H9 (cell line): Measurements from ENCODE around the gene NBL1. TPM values are rescaled to one million over a fixed set of nuclear protein-coding genes. Genes with fewer than 3 reads are reported as not detected.

Source experiments
- DNase-seq: peaks from one replicate; pipeline ENCODE4 v3.0.0-alpha.2; 2017
- H2AFZ ChIP-seq: one replicate; pipeline ENCODE4 v1.6.1; 2013; ENCODE audit warnings: mild to moderate bottlenecking, low read length, control low read depth, moderate library complexity
- H2AK5ac ChIP-seq: 2 replicates; pipeline ENCODE4 v1.6.1; 2013; ENCODE audit warnings: low read length, control low read depth, mixed read lengths; ENCODE audit not compliant: insufficient read length
- H2BK120ac ChIP-seq: one replicate; pipeline ENCODE4 v1.6.1; 2013; ENCODE audit warnings: low read depth, mild to moderate bottlenecking, low read length, control low read depth, inconsistent platforms; ENCODE audit not compliant: poor library complexity, severe bottlenecking
- H2BK12ac ChIP-seq: 2 replicates; pipeline ENCODE4 v1.6.1; 2013; ENCODE audit warnings: low read length, control low read depth, mixed read lengths, low read depth; ENCODE audit not compliant: insufficient read length
- H2BK15ac ChIP-seq: 2 replicates; pipeline ENCODE4 v1.6.1; 2013; ENCODE audit warnings: low read depth, low read length, control low read depth
- H2BK20ac ChIP-seq: one replicate; pipeline ENCODE4 v1.6.1; 2013; ENCODE audit warnings: low read depth, mild to moderate bottlenecking, low read length, control low read depth, inconsistent platforms; ENCODE audit not compliant: poor library complexity, severe bottlenecking
- H2BK5ac ChIP-seq: 2 replicates; pipeline ENCODE4 v1.6.1; 2013; ENCODE audit warnings: low read length, control low read depth, mixed read lengths; ENCODE audit not compliant: insufficient read length
- H3K14ac ChIP-seq: 2 replicates; pipeline ENCODE4 v1.6.1; 2013; ENCODE audit warnings: low read length, control low read depth; ENCODE audit not compliant: insufficient read depth
- H3K18ac ChIP-seq: 2 replicates; pipeline ENCODE4 v1.6.1; 2013; ENCODE audit warnings: low read depth, mild to moderate bottlenecking, mixed read lengths, low read length, control low read depth; ENCODE audit not compliant: insufficient read length
- H3K23ac ChIP-seq: 2 replicates; pipeline ENCODE4 v1.6.1; 2013; ENCODE audit warnings: low read length, control low read depth, mixed read lengths, low read depth; ENCODE audit not compliant: insufficient read length
- H3K23me2 ChIP-seq: 2 replicates; pipeline ENCODE4 v1.6.1; 2013; ENCODE audit warnings: low read depth, mild to moderate bottlenecking, mixed read lengths, low read length, control low read depth; ENCODE audit not compliant: insufficient read length, poor library complexity, severe bottlenecking
- H3K27ac ChIP-seq: 2 replicates; pipeline ENCODE4 v1.5.1; 2013; ENCODE audit warnings: low read length, control low read depth, mixed read lengths, low read depth; ENCODE audit not compliant: insufficient read length
- H3K27me3 ChIP-seq: 2 replicates; pipeline ENCODE4 v1.6.1; 2013; ENCODE audit warnings: low read length, control low read depth, inconsistent platforms; ENCODE audit not compliant: insufficient read depth
- H3K4ac ChIP-seq: 2 replicates; pipeline ENCODE4 v1.6.1; 2013; ENCODE audit warnings: low read depth, mild to moderate bottlenecking, control low read depth, inconsistent platforms, low read length, moderate library complexity
- H3K4me1 ChIP-seq: 2 replicates; pipeline ENCODE4 v1.6.1; 2013; ENCODE audit warnings: low read length, control low read depth, inconsistent platforms; ENCODE audit not compliant: insufficient read depth
- H3K4me2 ChIP-seq: 2 replicates; pipeline ENCODE4 v1.6.1; 2013; ENCODE audit warnings: low read length, control low read depth, mixed read lengths; ENCODE audit not compliant: insufficient read length, insufficient read depth
- H3K56ac ChIP-seq: 2 replicates; pipeline ENCODE4 v1.6.1; 2013; ENCODE audit warnings: low read depth, mild to moderate bottlenecking, mixed read lengths, low read length, control low read depth; ENCODE audit not compliant: insufficient read length
- H3K79me1 ChIP-seq: 2 replicates; pipeline ENCODE4 v1.6.1; 2013; ENCODE audit warnings: low read depth, mild to moderate bottlenecking, moderate library complexity, low read length, control low read depth, inconsistent platforms; ENCODE audit not compliant: insufficient read depth, poor library complexity, severe bottlenecking
- H3K79me2 ChIP-seq: 2 replicates; pipeline ENCODE4 v1.6.1; 2013; ENCODE audit warnings: low read length, control low read depth, inconsistent platforms; ENCODE audit not compliant: insufficient read depth
- H3K9ac ChIP-seq: 2 replicates; pipeline ENCODE4 v1.6.1; 2013; ENCODE audit warnings: low read length, control low read depth, mixed read lengths; ENCODE audit not compliant: insufficient read length; ENCODE audit errors: extremely low read depth
- H3K9me3 ChIP-seq: one replicate; pipeline ENCODE4 v1.6.1; 2013; ENCODE audit warnings: low read depth, low read length, inconsistent platforms; ENCODE audit not compliant: control insufficient read depth
- H3T11ph ChIP-seq: one replicate; pipeline ENCODE4 v1.6.1; 2013; ENCODE audit warnings: mild to moderate bottlenecking, low read length, control low read depth, inconsistent platforms
- H4K20me1 ChIP-seq: one replicate; pipeline ENCODE4 v1.6.1; 2013; ENCODE audit not compliant: control insufficient read depth, insufficient read length, insufficient read depth
- H4K5ac ChIP-seq: 2 replicates; pipeline ENCODE4 v1.6.1; 2013; ENCODE audit warnings: low read depth, mild to moderate bottlenecking, mixed read lengths, low read length, control low read depth; ENCODE audit not compliant: insufficient read length
- H4K8ac ChIP-seq: replicated peaks from 2 replicates; pipeline ENCODE4 v1.6.1; 2013; ENCODE audit warnings: low read length, control low read depth, mixed read lengths, low read depth; ENCODE audit not compliant: insufficient read length
- H4K91ac ChIP-seq: 2 replicates; pipeline ENCODE4 v1.6.1; 2013; ENCODE audit warnings: low read depth, mild to moderate bottlenecking, moderate library complexity, mixed read lengths, low read length, control low read depth; ENCODE audit not compliant: insufficient read length
- H3K27ac Mint-ChIP-seq, 3 experiments: 2 replicates in 2 of 3; 3 replicates in 1 of 3; pipeline ENCODE4 v1.8.0; 2020 to 2021; ENCODE audit warnings: mixed read lengths in 3 of 3, mild to moderate bottlenecking in 1 of 3, moderate library complexity in 1 of 3
- H3K27me3 Mint-ChIP-seq: 2 replicates; pipeline ENCODE4 v1.8.0; 2021; ENCODE audit warnings: low read depth, mild to moderate bottlenecking, moderate library complexity, mixed read lengths
- H3K36me3 Mint-ChIP-seq, 3 experiments: 2 replicates in 2 of 3; 3 replicates in 1 of 3; pipeline ENCODE4 v1.8.0; 2020 to 2021; ENCODE audit warnings: low read depth in 3 of 3, mixed read lengths in 3 of 3; ENCODE audit not compliant: insufficient read depth in 1 of 3
- H3K4me1 Mint-ChIP-seq, 2 experiments: 2 replicates each; pipeline ENCODE4 v1.8.0; 2020; ENCODE audit warnings: mixed read lengths in 2 of 2
- H3K4me3 Mint-ChIP-seq, 2 experiments: 2 replicates in 1 of 2; 3 replicates in 1 of 2; pipeline ENCODE4 v1.8.0; 2020 to 2021; ENCODE audit warnings: mild to moderate bottlenecking in 2 of 2, mixed read lengths in 2 of 2, moderate library complexity in 1 of 2
- H3K9me3 Mint-ChIP-seq, 2 experiments: 2 replicates in 1 of 2; 3 replicates in 1 of 2; pipeline ENCODE4 v1.8.0; 2020; ENCODE audit warnings: mild to moderate bottlenecking in 2 of 2, mixed read lengths in 2 of 2, moderate library complexity in 1 of 2
- whole genome bisulfite sequencing: extraction: QIAGEN DNeasy Blood & Tissue Kit; methylation state at CpG from one replicate; pipeline ENCODE4 v1.1.7; 2013; ENCODE audit warnings: missing lambda C conversion rate, low lambda C conversion rate, mixed read lengths; ENCODE audit not compliant: insufficient read length; ENCODE audit errors: extremely low coverage; 5-methylcytosine and 5-hydroxymethylcytosine counted together
- total RNA-seq: library from RNA; stranded (reverse); gene quantifications from 2 replicates; pipeline ENCODE4 v1.2.1, GENCODE V29; 2021
- TF ChIP-seq, protein P1 (sequence below): fragments of 200-600 bp; sonication (generic); conservative IDR thresholded peaks from 3 replicates; pipeline ENCODE4 v1.8.0; 2021; ENCODE audit warnings: antibody characterized with exemption, mild to moderate bottlenecking

The NBL1 gene
- total RNA-seq, 1 experiment from 2014 or later = 6.4 TPM

DNA sequence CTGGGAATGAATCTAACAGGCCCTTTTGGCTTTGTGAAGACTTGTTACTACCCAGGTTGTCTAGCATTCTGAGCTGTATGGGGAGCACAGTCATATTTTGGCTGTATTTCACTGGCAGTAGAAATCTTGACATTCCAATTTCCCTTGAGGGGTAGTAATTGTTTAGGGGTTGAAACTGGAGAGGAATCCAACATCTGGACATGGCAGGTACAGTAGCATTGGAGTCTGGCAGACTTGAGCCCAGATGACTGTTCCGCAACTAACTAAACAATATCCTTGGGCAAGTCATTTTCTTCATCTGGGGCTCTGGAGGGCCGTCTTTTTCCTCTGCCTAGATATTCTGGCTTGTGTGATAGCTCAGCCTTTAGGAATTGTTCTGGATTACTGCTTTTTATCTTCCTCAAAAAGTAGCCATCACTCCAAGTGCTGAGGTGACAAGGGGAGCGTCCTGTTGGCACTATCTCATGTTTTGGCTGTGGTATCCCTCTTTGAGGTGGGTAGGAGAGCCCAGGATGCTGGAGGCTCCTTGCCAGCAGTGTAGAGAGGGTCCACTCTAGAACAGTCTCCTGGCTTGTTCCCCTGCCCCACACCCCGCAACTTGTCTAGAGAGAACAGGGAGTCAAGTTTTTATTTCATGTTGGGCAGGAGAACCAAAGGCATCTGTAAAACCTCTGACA lies 22.7 kb upstream of the NBL1 start:
- Histone ChIP-seq H3K23ac (no peak overlapping the region), H3K9me3 (no peaks in the 10 kb centered on the region), H3K23me2 (no peaks in the 10 kb centered on the region), H3K27me3 (no peaks in the 10 kb centered on the region), H3K79me1 (peaks cover 3% of the 10 kb centered on the region), H4K5ac (no peak overlapping the region), H3K4me1 (peaks cover 5% of the 10 kb centered on the region; the same call in 1 of the 2 replicates), H3K14ac (no peak overlapping the region), H4K8ac (no peak overlapping the region), H3K27ac (no peak overlapping the region), H2BK12ac (no peak overlapping the region), H3T11ph (no peak overlapping the region), H3K9ac (no peak overlapping the region), H2BK20ac (no peak overlapping the region), H4K91ac (no peak overlapping the region), H2AFZ (no peak overlapping the region), H3K79me2 (peaks cover 5% of the 10 kb centered on the region; the same call in 1 of the 2 replicates), H4K20me1 (no peaks in the 10 kb centered on the region), H2AK5ac (no peak overlapping the region), H2BK5ac (no peak overlapping the region), H2BK15ac (no peak overlapping the region), H2BK120ac (no peak overlapping the region), H3K4me2 (no peak overlapping the region), H3K18ac (no peak overlapping the region), H3K56ac (no peak overlapping the region), H3K4ac (no peak overlapping the region)
- Mint-ChIP-seq H3K4me3 (no peak overlapping the region), H3K36me3 (peaks cover 0 to 21% (median 9%) of the 10 kb centered on the region in 3 experiments; a peak in 5 of 7 replicates), H3K4me1 (peaks cover 16 to 19% of the 10 kb centered on the region in 2 experiments), H3K27me3 (no peaks in the 10 kb centered on the region), H3K27ac (peak overlapping the region in 1 of 3 experiments; percentile 77; a peak in 2 of 7 replicates), H3K9me3 (no peaks in the 10 kb centered on the region)
- TF ChIP-seq, protein P1, sequence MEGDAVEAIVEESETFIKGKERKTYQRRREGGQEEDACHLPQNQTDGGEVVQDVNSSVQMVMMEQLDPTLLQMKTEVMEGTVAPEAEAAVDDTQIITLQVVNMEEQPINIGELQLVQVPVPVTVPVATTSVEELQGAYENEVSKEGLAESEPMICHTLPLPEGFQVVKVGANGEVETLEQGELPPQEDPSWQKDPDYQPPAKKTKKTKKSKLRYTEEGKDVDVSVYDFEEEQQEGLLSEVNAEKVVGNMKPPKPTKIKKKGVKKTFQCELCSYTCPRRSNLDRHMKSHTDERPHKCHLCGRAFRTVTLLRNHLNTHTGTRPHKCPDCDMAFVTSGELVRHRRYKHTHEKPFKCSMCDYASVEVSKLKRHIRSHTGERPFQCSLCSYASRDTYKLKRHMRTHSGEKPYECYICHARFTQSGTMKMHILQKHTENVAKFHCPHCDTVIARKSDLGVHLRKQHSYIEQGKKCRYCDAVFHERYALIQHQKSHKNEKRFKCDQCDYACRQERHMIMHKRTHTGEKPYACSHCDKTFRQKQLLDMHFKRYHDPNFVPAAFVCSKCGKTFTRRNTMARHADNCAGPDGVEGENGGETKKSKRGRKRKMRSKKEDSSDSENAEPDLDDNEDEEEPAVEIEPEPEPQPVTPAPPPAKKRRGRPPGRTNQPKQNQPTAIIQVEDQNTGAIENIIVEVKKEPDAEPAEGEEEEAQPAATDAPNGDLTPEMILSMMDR = no peak
- WGBS = no CpG with 5 or more reads among the region's 4 CpGs
- no peak for DNase-seq
